ENCODE results near the gene ARMH1.

The ARMH1 gene

DNA sequence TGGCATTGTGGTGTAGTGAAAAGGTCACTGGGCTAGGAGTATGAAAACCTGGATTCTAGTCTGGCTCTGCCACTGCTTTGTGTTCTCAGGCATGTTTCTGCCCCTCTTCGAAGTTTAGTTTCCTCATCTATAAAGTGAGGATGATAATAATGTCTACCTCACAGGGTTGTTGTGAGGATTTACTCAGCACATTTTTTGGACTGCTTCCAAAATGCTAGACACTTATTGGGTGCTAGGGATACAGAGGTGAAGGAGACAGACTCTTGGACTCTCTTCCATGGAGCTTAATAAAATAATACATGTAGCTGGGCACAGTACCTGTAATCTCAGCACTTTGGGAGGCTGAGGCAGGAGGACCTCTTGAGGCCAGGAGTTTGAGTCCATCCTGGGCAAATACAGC lies 68.7 kb downstream of the ARMH1 start:
- TF ChIP-seq CTCF (IDR thresholded peaks at IDR 0.05) = no peak

DNA sequence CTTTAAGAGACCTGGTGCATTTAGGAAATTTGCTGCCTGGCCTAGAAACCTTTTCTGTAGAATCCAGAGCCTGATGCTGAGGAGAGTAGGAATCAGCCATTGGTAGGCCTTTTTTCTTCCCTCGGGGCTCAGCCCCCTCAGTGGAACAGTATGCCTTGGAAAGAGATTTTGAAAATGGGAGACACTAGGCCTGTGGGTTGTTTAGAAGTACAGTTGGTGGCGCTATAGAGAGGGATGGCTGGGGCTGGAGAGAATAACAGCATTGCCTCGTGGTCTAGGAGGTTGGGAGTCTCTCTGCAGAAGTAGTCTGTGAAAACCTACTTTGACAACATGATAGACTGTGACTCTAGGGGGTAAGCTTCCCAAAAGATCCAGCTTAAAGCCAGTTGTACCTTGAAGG lies 73.4 kb downstream of the ARMH1 start:
- TF ChIP-seq CTCF (IDR thresholded peaks at IDR 0.05) = no peak

DNA sequence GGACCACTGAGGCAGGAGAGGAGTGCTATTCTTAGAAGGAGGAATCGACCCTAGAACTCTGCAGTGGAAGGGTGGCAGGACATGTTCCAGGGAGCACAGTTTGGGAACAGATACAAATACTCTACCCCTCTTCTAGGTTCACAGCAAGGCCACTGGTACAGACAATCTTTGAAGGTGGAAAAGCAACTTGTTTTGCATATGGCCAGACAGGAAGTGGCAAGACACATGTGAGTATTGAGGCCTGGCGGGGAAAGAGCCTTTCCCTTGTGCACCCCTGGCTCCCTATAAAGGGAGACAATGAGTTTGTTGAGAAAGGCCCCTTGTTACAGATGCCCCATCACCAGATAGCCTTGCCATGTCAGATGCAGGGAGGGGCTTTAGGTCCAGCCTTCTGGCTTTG lies 82.9 kb downstream of the ARMH1 start:
- no peak for TF ChIP-seq CTCF (IDR thresholded peaks at IDR 0.05)

DNA sequence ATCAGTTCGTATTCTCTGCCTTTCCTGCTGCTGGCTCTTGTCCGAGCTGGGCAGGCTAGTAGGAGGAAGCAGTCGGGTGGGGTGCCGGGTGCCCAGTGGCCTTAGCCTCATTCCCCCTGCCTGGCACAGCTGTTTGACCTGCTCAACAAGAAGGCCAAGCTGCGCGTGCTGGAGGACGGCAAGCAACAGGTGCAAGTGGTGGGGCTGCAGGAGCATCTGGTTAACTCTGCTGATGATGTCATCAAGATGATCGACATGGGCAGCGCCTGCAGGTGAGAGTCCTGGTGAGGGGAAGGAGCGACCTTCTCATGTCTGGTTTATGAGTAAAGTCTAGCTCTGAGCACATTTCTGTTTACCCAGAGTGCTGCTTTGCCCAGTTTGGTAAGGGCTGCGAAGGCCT lies 84.6 kb downstream of the ARMH1 start:
- no peak for TF ChIP-seq CTCF (IDR thresholded peaks at IDR 0.05)

- no peak for TF ChIP-seq CTCF (IDR thresholded peaks at IDR 0.05)
Measured at GRCh38 chr1:44760876-44761275, 86.4 kb downstream of the ARMH1 start.
